ENCODE measurements around the gene TMEM50A. TPM values are rescaled to one million over a fixed set of nuclear protein-coding genes. Genes with fewer than 3 reads are reported as not detected.
A peak's percentile ranks its signal among the peaks of the same experiment; 100 is the strongest.
"Not testable (repeated sequence)": the region's sequence is repeated elsewhere in the genome, so short reads cannot be mapped to it uniquely, and the experiment has no call there.

The TMEM50A gene
- total and polyA plus RNA-seq, 7 experiments from 2014 or later = 61.6 to 149 (median 94.2) TPM

DNA sequence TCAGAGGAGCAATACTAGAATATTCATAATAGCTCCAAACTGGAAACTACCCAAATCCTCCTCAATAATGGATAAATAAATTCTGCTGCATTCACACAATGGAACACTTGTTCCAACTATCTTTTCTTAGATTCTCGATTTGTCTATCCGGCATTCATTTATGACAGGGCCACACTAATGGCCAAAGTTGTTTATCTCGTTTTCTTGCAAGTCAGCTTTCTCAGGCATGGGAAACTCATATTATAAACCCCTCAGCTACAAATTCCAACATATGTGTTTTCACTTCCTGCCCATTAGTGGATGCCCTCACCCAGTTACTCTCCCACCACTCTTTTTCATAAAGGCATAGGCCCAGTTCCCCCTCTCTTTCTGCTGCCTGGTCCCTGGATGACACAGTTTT is 40.2 kb downstream of the TMEM50A start:
- H3K4me3 Mint-ChIP-seq; H3K36me3 ChIP-seq (ENCODE audit: control insufficient read depth in 2 of 3, insufficient read depth in 3 of 3, low read length in 3 of 3); intact Hi-C loops (cut with micrococcal nuclease); H3K27me3 ChIP-seq (ENCODE audit: control insufficient read depth in 2 of 2, insufficient read depth in 2 of 2, low read length in 2 of 2); H3K4me3 ChIP-seq (ENCODE audit: low read length); H3K27ac Mint-ChIP-seq; H3K27ac ChIP-seq (ENCODE audit: low read depth, low read length); H3K9me3 Mint-ChIP-seq; ATAC-seq; H3K9me3 ChIP-seq (ENCODE audit: control insufficient read depth in 2 of 3, low read length in 3 of 3); H3K36me3 Mint-ChIP-seq; H3K4me1 Mint-ChIP-seq; POLR2A ChIA-PET; DNase-seq; H3K4me1 ChIP-seq (ENCODE audit: control insufficient read depth in 2 of 2, insufficient read depth in 2 of 2, low read length in 2 of 2); CTCF ChIA-PET: not testable (repeated sequence)
- H3K27me3 Mint-ChIP-seq = peaks cover 0 to 22% (median 0%) of the 10 kb centered on the region in 5 donors

DNA sequence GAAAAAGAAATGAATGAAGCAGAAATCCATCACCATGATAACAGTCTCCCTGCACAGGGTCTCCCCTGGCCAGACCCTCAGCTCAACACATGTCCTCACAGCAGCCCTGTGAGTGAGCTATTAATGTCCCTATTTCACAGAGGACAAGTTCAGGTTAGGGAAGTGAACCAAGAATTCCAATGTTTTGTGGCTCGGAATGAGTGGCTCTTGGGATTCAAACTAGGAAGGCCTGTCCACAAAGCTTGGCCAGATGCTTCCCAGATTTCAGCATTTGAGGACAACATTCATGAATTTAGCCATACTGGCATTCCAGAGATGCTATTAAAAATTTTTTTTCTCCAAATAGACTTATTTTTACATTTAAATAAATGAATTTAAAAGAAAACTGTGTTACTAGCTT is 44.4 kb downstream of the TMEM50A start:
- H3K4me1 ChIP-seq (ENCODE audit: control insufficient read depth in 2 of 2, insufficient read depth in 2 of 2, low read length in 2 of 2); H3K36me3 Mint-ChIP-seq; POLR2A ChIA-PET; H3K27me3 ChIP-seq (ENCODE audit: control insufficient read depth in 2 of 2, insufficient read depth in 2 of 2, low read length in 2 of 2); H3K4me3 Mint-ChIP-seq; intact Hi-C loops (cut with micrococcal nuclease); ATAC-seq; H3K27ac ChIP-seq (ENCODE audit: low read depth, low read length); H3K36me3 ChIP-seq (ENCODE audit: control insufficient read depth in 2 of 3, insufficient read depth in 3 of 3, low read length in 3 of 3); H3K4me1 Mint-ChIP-seq; H3K9me3 ChIP-seq (ENCODE audit: control insufficient read depth in 2 of 3, low read length in 3 of 3); H3K4me3 ChIP-seq (ENCODE audit: low read length); DNase-seq; CTCF ChIA-PET; H3K9me3 Mint-ChIP-seq; H3K27ac Mint-ChIP-seq: not testable (repeated sequence)
- peaks cover 0 to 22% (median 0%) of the 10 kb centered on the region in 5 donors for H3K27me3 Mint-ChIP-seq

DNA sequence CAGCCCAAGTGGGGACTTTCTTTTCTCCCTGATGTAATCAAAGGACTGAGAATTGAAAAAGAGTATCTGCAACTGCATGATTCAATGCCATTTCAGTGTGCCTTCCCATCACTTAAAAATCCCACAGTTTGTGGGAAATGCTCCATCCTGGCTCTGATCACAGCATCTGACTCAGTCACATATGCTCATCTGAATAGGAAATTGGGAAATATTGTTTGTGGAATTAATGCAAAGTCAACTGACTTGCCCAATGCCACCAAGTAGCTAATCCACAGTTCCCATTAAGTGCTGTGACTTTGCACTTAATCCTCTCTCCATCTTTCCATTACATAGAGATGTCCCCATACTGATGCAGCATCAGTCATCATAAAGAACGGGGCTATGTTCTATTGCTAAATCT is 45.0 kb downstream of the TMEM50A start:
- H3K9me3 Mint-ChIP-seq; H3K36me3 ChIP-seq (ENCODE audit: control insufficient read depth in 2 of 3, insufficient read depth in 3 of 3, low read length in 3 of 3); H3K4me1 Mint-ChIP-seq; H3K36me3 Mint-ChIP-seq; H3K4me1 ChIP-seq (ENCODE audit: control insufficient read depth in 2 of 2, insufficient read depth in 2 of 2, low read length in 2 of 2); H3K27ac Mint-ChIP-seq; DNase-seq; intact Hi-C loops (cut with micrococcal nuclease); H3K27me3 ChIP-seq (ENCODE audit: control insufficient read depth in 2 of 2, insufficient read depth in 2 of 2, low read length in 2 of 2); POLR2A ChIA-PET; H3K4me3 Mint-ChIP-seq; H3K4me3 ChIP-seq (ENCODE audit: low read length); CTCF ChIA-PET; H3K9me3 ChIP-seq (ENCODE audit: control insufficient read depth in 2 of 3, low read length in 3 of 3); H3K27ac ChIP-seq (ENCODE audit: low read depth, low read length): not testable (repeated sequence)
- ATAC-seq = peak; percentile 77
- H3K27me3 Mint-ChIP-seq = peaks cover 0 to 20% (median 0%) of the 10 kb centered on the region in 5 donors

DNA sequence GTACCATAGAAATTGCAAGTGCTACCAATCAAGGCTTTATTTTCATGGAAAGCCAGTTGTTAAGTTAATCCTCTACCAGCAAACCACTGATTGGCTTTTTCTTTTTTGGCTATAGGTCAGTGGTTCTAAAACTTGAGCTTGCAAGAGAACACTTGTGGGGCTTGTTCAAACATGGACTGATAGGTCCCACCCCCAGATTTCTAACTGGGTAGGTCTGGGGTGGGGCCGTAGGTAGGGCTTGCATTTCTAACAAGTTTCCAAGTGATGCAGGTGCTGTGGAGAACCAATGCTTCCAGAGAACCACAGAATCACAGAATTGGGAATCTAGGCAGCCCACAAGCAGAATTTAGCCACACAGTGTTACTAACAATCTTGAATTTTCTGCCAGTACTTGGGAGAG is 45.7 kb downstream of the TMEM50A start:
- H3K27me3 ChIP-seq (ENCODE audit: control insufficient read depth in 2 of 2, insufficient read depth in 2 of 2, low read length in 2 of 2); ATAC-seq; H3K9me3 ChIP-seq (ENCODE audit: control insufficient read depth in 2 of 3, low read length in 3 of 3); H3K4me3 Mint-ChIP-seq; H3K9me3 Mint-ChIP-seq; H3K4me3 ChIP-seq (ENCODE audit: low read length); H3K4me1 ChIP-seq (ENCODE audit: control insufficient read depth in 2 of 2, insufficient read depth in 2 of 2, low read length in 2 of 2); H3K4me1 Mint-ChIP-seq; DNase-seq; POLR2A ChIA-PET; CTCF ChIA-PET; intact Hi-C loops (cut with micrococcal nuclease); H3K27ac Mint-ChIP-seq; H3K36me3 ChIP-seq (ENCODE audit: control insufficient read depth in 2 of 3, insufficient read depth in 3 of 3, low read length in 3 of 3); H3K36me3 Mint-ChIP-seq; H3K27ac ChIP-seq (ENCODE audit: low read depth, low read length): not testable (repeated sequence)
- peaks cover 0 to 19% (median 0%) of the 10 kb centered on the region in 5 donors for H3K27me3 Mint-ChIP-seq

DNA sequence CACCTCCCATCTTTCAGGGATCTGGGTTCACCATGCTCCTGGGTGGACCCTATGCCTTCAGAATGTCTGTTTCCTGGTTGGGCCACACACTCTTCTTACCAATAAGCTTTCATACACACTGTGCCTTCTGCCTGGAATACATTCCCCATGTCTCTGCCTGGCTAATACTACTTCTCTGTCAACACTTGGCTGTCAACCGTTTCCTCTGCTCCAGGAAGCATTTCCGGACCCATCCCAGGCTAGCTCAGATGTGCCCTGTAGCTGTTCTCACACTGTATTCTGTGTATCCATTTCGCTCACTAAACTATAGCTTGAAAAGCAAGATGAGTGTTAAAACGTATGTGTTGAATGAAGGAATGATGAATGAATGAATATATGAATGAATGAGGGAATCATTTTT is 49.0 kb downstream of the TMEM50A start:
- H3K4me1 Mint-ChIP-seq; H3K36me3 ChIP-seq (ENCODE audit: control insufficient read depth in 2 of 3, insufficient read depth in 3 of 3, low read length in 3 of 3); intact Hi-C loops (cut with micrococcal nuclease); H3K27ac ChIP-seq (ENCODE audit: low read depth, low read length); H3K36me3 Mint-ChIP-seq; H3K9me3 ChIP-seq (ENCODE audit: control insufficient read depth in 2 of 3, low read length in 3 of 3); H3K27me3 ChIP-seq (ENCODE audit: control insufficient read depth in 2 of 2, insufficient read depth in 2 of 2, low read length in 2 of 2); DNase-seq; H3K9me3 Mint-ChIP-seq; H3K27ac Mint-ChIP-seq; ATAC-seq; H3K4me1 ChIP-seq (ENCODE audit: control insufficient read depth in 2 of 2, insufficient read depth in 2 of 2, low read length in 2 of 2); H3K4me3 Mint-ChIP-seq; CTCF ChIA-PET; H3K4me3 ChIP-seq (ENCODE audit: low read length); POLR2A ChIA-PET: not testable (repeated sequence)
- H3K27me3 Mint-ChIP-seq = peaks cover 0 to 24% (median 0%) of the 10 kb centered on the region in 5 donors

DNA sequence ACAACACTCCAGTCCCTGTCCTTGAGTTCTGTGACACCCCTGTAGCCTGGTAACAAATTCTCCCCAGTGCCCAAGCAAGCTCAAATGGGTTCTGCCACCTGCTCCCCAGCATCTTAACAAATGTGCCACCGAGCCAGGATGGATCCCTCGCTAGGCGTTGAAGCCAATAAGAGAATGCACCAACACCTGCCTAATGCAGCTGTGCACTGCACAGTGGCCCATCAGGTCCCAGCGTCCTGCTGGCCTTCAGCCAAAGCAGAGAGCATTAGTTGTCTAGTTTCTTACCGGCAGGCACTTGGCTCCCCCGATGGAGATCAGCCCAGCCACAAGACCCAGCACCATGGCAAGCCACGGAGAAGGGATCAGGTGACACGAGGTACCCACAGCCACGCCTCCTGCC is 50.6 kb downstream of the TMEM50A start:
- intact Hi-C loops (cut with micrococcal nuclease); ATAC-seq; H3K36me3 ChIP-seq (ENCODE audit: control insufficient read depth in 2 of 3, insufficient read depth in 3 of 3, low read length in 3 of 3); H3K9me3 Mint-ChIP-seq; CTCF ChIA-PET; H3K4me1 ChIP-seq (ENCODE audit: control insufficient read depth in 2 of 2, insufficient read depth in 2 of 2, low read length in 2 of 2); H3K27ac Mint-ChIP-seq; H3K4me3 ChIP-seq (ENCODE audit: low read length); POLR2A ChIA-PET; H3K9me3 ChIP-seq (ENCODE audit: control insufficient read depth in 2 of 3, low read length in 3 of 3); H3K27me3 ChIP-seq (ENCODE audit: control insufficient read depth in 2 of 2, insufficient read depth in 2 of 2, low read length in 2 of 2); DNase-seq; H3K36me3 Mint-ChIP-seq; H3K4me1 Mint-ChIP-seq; H3K4me3 Mint-ChIP-seq; H3K27ac ChIP-seq (ENCODE audit: low read depth, low read length): not testable (repeated sequence)
- peaks cover 0 to 19% (median 0%) of the 10 kb centered on the region in 5 donors for H3K27me3 Mint-ChIP-seq

DNA sequence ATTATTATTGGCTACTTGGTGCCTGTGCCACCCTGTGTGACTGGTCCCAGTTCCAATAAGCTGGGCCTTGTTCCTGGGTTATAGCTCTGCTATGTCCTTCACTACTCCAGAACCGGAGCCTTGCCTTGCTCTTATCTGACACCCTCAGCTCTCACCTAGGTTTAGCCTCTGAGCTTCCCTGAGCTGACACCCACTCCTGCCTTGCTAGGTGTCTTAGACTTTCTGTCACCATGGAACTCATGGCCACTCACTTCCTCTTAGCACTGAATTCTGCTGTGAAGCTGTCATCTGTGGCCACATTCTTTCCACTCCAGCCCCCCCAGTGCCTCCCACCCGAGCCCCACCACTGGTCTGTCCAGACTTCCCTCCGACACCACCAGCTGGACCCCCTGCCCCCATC is 51.6 kb downstream of the TMEM50A start:
- H3K4me3 ChIP-seq (ENCODE audit: low read length); H3K9me3 Mint-ChIP-seq; H3K27ac ChIP-seq (ENCODE audit: low read depth, low read length); H3K4me3 Mint-ChIP-seq; H3K4me1 ChIP-seq (ENCODE audit: control insufficient read depth in 2 of 2, insufficient read depth in 2 of 2, low read length in 2 of 2); ATAC-seq; H3K27me3 ChIP-seq (ENCODE audit: control insufficient read depth in 2 of 2, insufficient read depth in 2 of 2, low read length in 2 of 2); H3K36me3 ChIP-seq (ENCODE audit: control insufficient read depth in 2 of 3, insufficient read depth in 3 of 3, low read length in 3 of 3); H3K9me3 ChIP-seq (ENCODE audit: control insufficient read depth in 2 of 3, low read length in 3 of 3); POLR2A ChIA-PET; H3K4me1 Mint-ChIP-seq; DNase-seq; CTCF ChIA-PET; H3K36me3 Mint-ChIP-seq; intact Hi-C loops (cut with micrococcal nuclease): not testable (repeated sequence)
- Mint-ChIP-seq H3K27ac (peak overlapping the region in 1 of 9 donors; percentile 70), H3K27me3 (peaks cover 0 to 25% (median 4%) of the 10 kb centered on the region in 5 donors)

Measured in naive thymus-derived CD4-positive, alpha-beta T cell (primary cell).